Lung (tissue), 12 donors: ENCODE measurements around the gene VMAC. TPM values are rescaled to one million over a fixed set of nuclear protein-coding genes. Genes with fewer than 3 reads are reported as not detected.
A peak's percentile ranks its signal among the peaks of the same experiment; 100 is the strongest.

ENCODE experiments used
- ATAC-seq: fragments of 200-7000 bp; cut with Tn5 transposase; one replicate; pipeline ENCODE4 v1.9.1; 2020; ENCODE audit warnings: moderate number of reproducible peaks; ENCODE audit not compliant: insufficient read depth, low FRiP score
- DNase-seq, 3 donors: peaks; one replicate each; pipeline ENCODE4 v3.0.0-alpha.2; 2013 to 2017
- H3K27ac ChIP-seq, 2 donors: one replicate each; pipeline ENCODE4 v1.5.1; 2013; ENCODE audit warnings: mild to moderate bottlenecking in 2 of 2, moderate library complexity in 2 of 2, control low read depth in 1 of 2, inconsistent platforms in 1 of 2, low read depth in 1 of 2, low read length in 1 of 2
- H3K27me3 ChIP-seq, 3 donors: one replicate each; pipeline ENCODE4 v1.5.1; 2013; ENCODE audit warnings: low read length in 2 of 3; ENCODE audit not compliant: control insufficient read depth in 3 of 3, insufficient read depth in 3 of 3
- H3K36me3 ChIP-seq, 4 donors: one replicate each; pipeline ENCODE4 v1.5.1; 2013; ENCODE audit warnings: low read length in 4 of 4, mild to moderate bottlenecking in 1 of 4, moderate library complexity in 1 of 4; ENCODE audit not compliant: control insufficient read depth in 4 of 4, insufficient read depth in 4 of 4
- H3K4me1 ChIP-seq, 5 donors: one replicate each; pipeline ENCODE4 v1.5.1; 2013; ENCODE audit warnings: low read length in 5 of 5, mild to moderate bottlenecking in 2 of 5, moderate library complexity in 1 of 5; ENCODE audit not compliant: control insufficient read depth in 5 of 5, insufficient read depth in 5 of 5
- H3K4me3 ChIP-seq: one replicate; pipeline ENCODE4 v1.5.1; 2013; ENCODE audit warnings: mild to moderate bottlenecking, control low read depth, moderate library complexity
- H3K9ac ChIP-seq, 2 donors: one replicate each; pipeline ENCODE4 v1.5.1; 2013; ENCODE audit warnings: low read length in 2 of 2, control low read depth in 1 of 2; ENCODE audit not compliant: insufficient read depth in 1 of 2
- H3K9me3 ChIP-seq, 4 donors: one replicate each; pipeline ENCODE4 v1.5.1; 2013; ENCODE audit warnings: low read length in 3 of 4, mild to moderate bottlenecking in 1 of 4, moderate library complexity in 1 of 4; ENCODE audit not compliant: control insufficient read depth in 4 of 4, insufficient read depth in 3 of 4
- CTCF ChIP-seq: IDR thresholded peaks from 2 replicates; pipeline ENCODE4 v1.5.1; 2012; ENCODE audit warnings: mild to moderate bottlenecking; ENCODE audit errors: control extremely low read depth, extremely low read depth
- WGBS, 2 donors: extraction: QIAGEN DNeasy Blood & Tissue Kit; methylation state at CpG; one replicate each; pipeline ENCODE4 v1.1.7; 2013; 5-methylcytosine and 5-hydroxymethylcytosine counted together
- polyA plus RNA-seq, 2 donors: library from polyadenylated mRNA; stranded (reverse); fragments of 200-250 nt; gene quantifications; one replicate each; pipeline ENCODE4 v1.2.1, GENCODE V29; 2013
- total RNA-seq, 2 donors: library from RNA; depleted of rRNA in 1 of 2; stranded (reverse); fragments of >200 nt in 1 of 2; gene quantifications; one replicate each; pipeline ENCODE4 v1.2.1, GENCODE V29; 2014 to 2021
- donor health status: control.
- donor health status: control.
- donor health status: Bipolar disorder and iron deficiency.
- donor health status: healthy.
- donor health status: DM: yes; HTN: yes; CAD: no.

Gene VMAC
- total and polyA plus RNA-seq, 4 donors = 3.3 to 7.2 (median 5.7) TPM

- Histone ChIP-seq H3K36me3 (peaks cover 0 to 14% (median 1%) of the 10 kb centered on the region in 4 donors), H3K4me3 (no peak overlapping the region), H3K9me3 (peaks cover 0 to 4% (median 0%) of the 10 kb centered on the region in 4 donors), H3K27ac (no peak overlapping the region), H3K4me1 (peaks cover 0 to 9% (median 5%) of the 10 kb centered on the region in 5 donors), H3K27me3 (peaks cover 0 to 5% (median 2%) of the 10 kb centered on the region in 3 donors), H3K9ac (no peak overlapping the region)
- TF ChIP-seq CTCF = no peak
- WGBS, 2 donors = 47 to 53% methylated on average over 10 of the region's 10 CpGs
- ATAC-seq (no peak), DNase-seq (no peak)
Measured at GRCh38 chr19:5890099-5890498, 14.6 kb upstream of the VMAC start.

- Histone ChIP-seq H3K27ac (no peak overlapping the region), H3K9ac (no peak overlapping the region), H3K4me3 (no peak overlapping the region), H3K9me3 (no peaks in the 10 kb centered on the region), H3K36me3 (peaks cover 2 to 28% (median 8%) of the 10 kb centered on the region in 4 donors), H3K27me3 (peaks cover 0 to 5% (median 2%) of the 10 kb centered on the region in 3 donors), H3K4me1 (peaks cover 0 to 9% (median 5%) of the 10 kb centered on the region in 5 donors)
- ATAC-seq = no peak
- no peak for TF ChIP-seq CTCF
- DNase-seq = no peak
- 56 to 63% methylated on average over 4 of the region's 4 CpGs for WGBS, 2 donors
Measured at GRCh38 chr19:5891572-5891937, 13.1 kb upstream of the VMAC start.

GRCh38 chr19:5891938-5892771 lies 12.5 kb upstream of the VMAC start:
- H3K27me3 ChIP-seq = peaks cover 0 to 5% (median 2%) of the 10 kb centered on the region in 3 donors
- 9 to 15% methylated on average over 48 of the region's 48 CpGs for WGBS, 2 donors

More at GRCh38 chr19:5891938-5892771, 12.5 kb upstream of the VMAC start:
- no peak overlapping the region for H3K9ac ChIP-seq
- no peak overlapping the region for H3K4me3 ChIP-seq
- ATAC-seq (peak; percentile 50), DNase-seq (peak; percentile 45 to 62 (median 57))
- peaks cover 0 to 9% (median 5%) of the 10 kb centered on the region in 5 donors for H3K4me1 ChIP-seq
- peaks cover 3 to 29% (median 8%) of the 10 kb centered on the region in 4 donors for H3K36me3 ChIP-seq
- peak; percentile 48 for TF ChIP-seq CTCF
- H3K9me3 ChIP-seq = no peaks in the 10 kb centered on the region
- H3K27ac ChIP-seq = no peak overlapping the region
